CD1c-positive myeloid dendritic cell (primary cell): ENCODE results near the gene STK10.
"Not testable (repeated sequence)": the region's sequence is repeated elsewhere in the genome, so short reads cannot be mapped to it uniquely, and the experiment has no call there.

Experiments used
- DNase-seq: peaks from one replicate; pipeline ENCODE4 v3.0.0-alpha.2; 2016; ENCODE audit errors: extremely low spot score

Gene STK10

GRCh38 chr5:172188033-172188892 lies at the start of gene STK10:
TSS of gene STK10 (minus strand) at chr5:172188224. CDS start at chr5:172188042, 182 bp downstream.
- DNase-seq = peak; percentile 97

GRCh38 chr5:172235827-172236736 lies 48.1 kb upstream of the STK10 start:
- DNase-seq = no peak

- DNase-seq = peak; percentile 84
Observed at GRCh38 chr5:172235132-172235780, 47.2 kb upstream of the STK10 start.

- no peak for DNase-seq
Observed at GRCh38 chr5:172234031-172234430, 46.0 kb upstream of the STK10 start.

- DNase-seq = no peak
Observed at GRCh38 chr5:172229904-172230303, 41.9 kb upstream of the STK10 start.

- DNase-seq = no peak
Observed at GRCh38 chr5:172224996-172225395, 37.0 kb upstream of the STK10 start.

GRCh38 chr5:172223901-172224873 lies 36.2 kb upstream of the STK10 start:
- DNase-seq = peak; percentile 40

GRCh38 chr5:172219296-172219695 lies 31.3 kb upstream of the STK10 start:
- DNase-seq = no peak

- DNase-seq = no peak
Observed at GRCh38 chr5:172216345-172216744, 28.3 kb upstream of the STK10 start.

- no peak for DNase-seq
Observed at GRCh38 chr5:172213126-172213525, 25.1 kb upstream of the STK10 start.

- no peak for DNase-seq
Observed at GRCh38 chr5:172211676-172212075, 23.7 kb upstream of the STK10 start.

- DNase-seq = no peak
Observed at GRCh38 chr5:172209714-172210113, 21.7 kb upstream of the STK10 start.

GRCh38 chr5:172207511-172207910 lies 19.5 kb upstream of the STK10 start:
- no peak for DNase-seq

GRCh38 chr5:172205984-172206383 lies 18.0 kb upstream of the STK10 start:
- peak; percentile 31 for DNase-seq

- peak; percentile 50 for DNase-seq
Observed at GRCh38 chr5:172200476-172200875, 12.5 kb upstream of the STK10 start.

GRCh38 chr5:172199446-172199845 lies 11.4 kb upstream of the STK10 start:
- DNase-seq = peak; percentile 65

GRCh38 chr5:172197775-172198174 lies 9.8 kb upstream of the STK10 start:
- not testable (repeated sequence) for DNase-seq

GRCh38 chr5:172194985-172195774 lies 7.2 kb upstream of the STK10 start:
- DNase-seq = no peak

- DNase-seq = no peak
Observed at GRCh38 chr5:172193872-172194271, 5.8 kb upstream of the STK10 start, which contains the start of gene EFCAB9. TSS of gene EFCAB9 (plus strand) at chr5:172194172. CDS start at chr5:172194173, 1 bp downstream.
